H9 (cell line): ENCODE measurements around the gene MYO15A. TPM values are rescaled to one million over a fixed set of nuclear protein-coding genes. Genes with fewer than 3 reads are reported as not detected.

Source experiments
- DNase-seq: peaks from one replicate; pipeline ENCODE4 v3.0.0-alpha.2; 2017
- H2AFZ ChIP-seq: one replicate; pipeline ENCODE4 v1.6.1; 2013; ENCODE audit warnings: mild to moderate bottlenecking, low read length, control low read depth, moderate library complexity
- H2AK5ac ChIP-seq: 2 replicates; pipeline ENCODE4 v1.6.1; 2013; ENCODE audit warnings: low read length, control low read depth, mixed read lengths; ENCODE audit not compliant: insufficient read length
- H2BK120ac ChIP-seq: one replicate; pipeline ENCODE4 v1.6.1; 2013; ENCODE audit warnings: low read depth, mild to moderate bottlenecking, low read length, control low read depth, inconsistent platforms; ENCODE audit not compliant: poor library complexity, severe bottlenecking
- H2BK12ac ChIP-seq: 2 replicates; pipeline ENCODE4 v1.6.1; 2013; ENCODE audit warnings: low read length, control low read depth, mixed read lengths, low read depth; ENCODE audit not compliant: insufficient read length
- H2BK15ac ChIP-seq: 2 replicates; pipeline ENCODE4 v1.6.1; 2013; ENCODE audit warnings: low read depth, low read length, control low read depth
- H2BK20ac ChIP-seq: one replicate; pipeline ENCODE4 v1.6.1; 2013; ENCODE audit warnings: low read depth, mild to moderate bottlenecking, low read length, control low read depth, inconsistent platforms; ENCODE audit not compliant: poor library complexity, severe bottlenecking
- H2BK5ac ChIP-seq: 2 replicates; pipeline ENCODE4 v1.6.1; 2013; ENCODE audit warnings: low read length, control low read depth, mixed read lengths; ENCODE audit not compliant: insufficient read length
- H3K14ac ChIP-seq: 2 replicates; pipeline ENCODE4 v1.6.1; 2013; ENCODE audit warnings: low read length, control low read depth; ENCODE audit not compliant: insufficient read depth
- H3K18ac ChIP-seq: 2 replicates; pipeline ENCODE4 v1.6.1; 2013; ENCODE audit warnings: low read depth, mild to moderate bottlenecking, mixed read lengths, low read length, control low read depth; ENCODE audit not compliant: insufficient read length
- H3K23ac ChIP-seq: 2 replicates; pipeline ENCODE4 v1.6.1; 2013; ENCODE audit warnings: low read length, control low read depth, mixed read lengths, low read depth; ENCODE audit not compliant: insufficient read length
- H3K23me2 ChIP-seq: 2 replicates; pipeline ENCODE4 v1.6.1; 2013; ENCODE audit warnings: low read depth, mild to moderate bottlenecking, mixed read lengths, low read length, control low read depth; ENCODE audit not compliant: insufficient read length, poor library complexity, severe bottlenecking
- H3K27ac ChIP-seq: 2 replicates; pipeline ENCODE4 v1.5.1; 2013; ENCODE audit warnings: low read length, control low read depth, mixed read lengths, low read depth; ENCODE audit not compliant: insufficient read length
- H3K27me3 ChIP-seq: 2 replicates; pipeline ENCODE4 v1.6.1; 2013; ENCODE audit warnings: low read length, control low read depth, inconsistent platforms; ENCODE audit not compliant: insufficient read depth
- H3K4ac ChIP-seq: 2 replicates; pipeline ENCODE4 v1.6.1; 2013; ENCODE audit warnings: low read depth, mild to moderate bottlenecking, control low read depth, inconsistent platforms, low read length, moderate library complexity
- H3K4me1 ChIP-seq: 2 replicates; pipeline ENCODE4 v1.6.1; 2013; ENCODE audit warnings: low read length, control low read depth, inconsistent platforms; ENCODE audit not compliant: insufficient read depth
- H3K4me2 ChIP-seq: 2 replicates; pipeline ENCODE4 v1.6.1; 2013; ENCODE audit warnings: low read length, control low read depth, mixed read lengths; ENCODE audit not compliant: insufficient read length, insufficient read depth
- H3K56ac ChIP-seq: 2 replicates; pipeline ENCODE4 v1.6.1; 2013; ENCODE audit warnings: low read depth, mild to moderate bottlenecking, mixed read lengths, low read length, control low read depth; ENCODE audit not compliant: insufficient read length
- H3K79me1 ChIP-seq: 2 replicates; pipeline ENCODE4 v1.6.1; 2013; ENCODE audit warnings: low read depth, mild to moderate bottlenecking, moderate library complexity, low read length, control low read depth, inconsistent platforms; ENCODE audit not compliant: insufficient read depth, poor library complexity, severe bottlenecking
- H3K79me2 ChIP-seq: 2 replicates; pipeline ENCODE4 v1.6.1; 2013; ENCODE audit warnings: low read length, control low read depth, inconsistent platforms; ENCODE audit not compliant: insufficient read depth
- H3K9ac ChIP-seq: 2 replicates; pipeline ENCODE4 v1.6.1; 2013; ENCODE audit warnings: low read length, control low read depth, mixed read lengths; ENCODE audit not compliant: insufficient read length; ENCODE audit errors: extremely low read depth
- H3K9me3 ChIP-seq: one replicate; pipeline ENCODE4 v1.6.1; 2013; ENCODE audit warnings: low read depth, low read length, inconsistent platforms; ENCODE audit not compliant: control insufficient read depth
- H3T11ph ChIP-seq: one replicate; pipeline ENCODE4 v1.6.1; 2013; ENCODE audit warnings: mild to moderate bottlenecking, low read length, control low read depth, inconsistent platforms
- H4K20me1 ChIP-seq: one replicate; pipeline ENCODE4 v1.6.1; 2013; ENCODE audit not compliant: control insufficient read depth, insufficient read length, insufficient read depth
- H4K5ac ChIP-seq: 2 replicates; pipeline ENCODE4 v1.6.1; 2013; ENCODE audit warnings: low read depth, mild to moderate bottlenecking, mixed read lengths, low read length, control low read depth; ENCODE audit not compliant: insufficient read length
- H4K8ac ChIP-seq: replicated peaks from 2 replicates; pipeline ENCODE4 v1.6.1; 2013; ENCODE audit warnings: low read length, control low read depth, mixed read lengths, low read depth; ENCODE audit not compliant: insufficient read length
- H4K91ac ChIP-seq: 2 replicates; pipeline ENCODE4 v1.6.1; 2013; ENCODE audit warnings: low read depth, mild to moderate bottlenecking, moderate library complexity, mixed read lengths, low read length, control low read depth; ENCODE audit not compliant: insufficient read length
- H3K27ac Mint-ChIP-seq, 3 experiments: 2 replicates in 2 of 3; 3 replicates in 1 of 3; pipeline ENCODE4 v1.8.0; 2020 to 2021; ENCODE audit warnings: mixed read lengths in 3 of 3, mild to moderate bottlenecking in 1 of 3, moderate library complexity in 1 of 3
- H3K27me3 Mint-ChIP-seq: 2 replicates; pipeline ENCODE4 v1.8.0; 2021; ENCODE audit warnings: low read depth, mild to moderate bottlenecking, moderate library complexity, mixed read lengths
- H3K36me3 Mint-ChIP-seq, 3 experiments: 2 replicates in 2 of 3; 3 replicates in 1 of 3; pipeline ENCODE4 v1.8.0; 2020 to 2021; ENCODE audit warnings: low read depth in 3 of 3, mixed read lengths in 3 of 3; ENCODE audit not compliant: insufficient read depth in 1 of 3
- H3K4me1 Mint-ChIP-seq, 2 experiments: 2 replicates each; pipeline ENCODE4 v1.8.0; 2020; ENCODE audit warnings: mixed read lengths in 2 of 2
- H3K4me3 Mint-ChIP-seq, 2 experiments: 2 replicates in 1 of 2; 3 replicates in 1 of 2; pipeline ENCODE4 v1.8.0; 2020 to 2021; ENCODE audit warnings: mild to moderate bottlenecking in 2 of 2, mixed read lengths in 2 of 2, moderate library complexity in 1 of 2
- H3K9me3 Mint-ChIP-seq, 2 experiments: 2 replicates in 1 of 2; 3 replicates in 1 of 2; pipeline ENCODE4 v1.8.0; 2020; ENCODE audit warnings: mild to moderate bottlenecking in 2 of 2, mixed read lengths in 2 of 2, moderate library complexity in 1 of 2
- CTCF ChIP-seq: fragments of 200-600 bp; sonication (generic); conservative IDR thresholded peaks from 3 replicates; pipeline ENCODE4 v1.8.0; 2021; ENCODE audit warnings: antibody characterized with exemption, mild to moderate bottlenecking
- whole genome bisulfite sequencing: extraction: QIAGEN DNeasy Blood & Tissue Kit; methylation state at CpG from one replicate; pipeline ENCODE4 v1.1.7; 2013; ENCODE audit warnings: missing lambda C conversion rate, low lambda C conversion rate, mixed read lengths; ENCODE audit not compliant: insufficient read length; ENCODE audit errors: extremely low coverage; 5-methylcytosine and 5-hydroxymethylcytosine counted together
- total RNA-seq: library from RNA; stranded (reverse); gene quantifications from 2 replicates; pipeline ENCODE4 v1.2.1, GENCODE V29; 2021

Gene MYO15A
- total RNA-seq, 1 experiment from 2014 or later: 2.5 TPM

GRCh38 chr17:18101828-18102227, 6.7 kb upstream of the MYO15A start:
- H3K56ac ChIP-seq: no peak overlapping the region
- no peak overlapping the region for H3K27ac Mint-ChIP-seq
- no peak overlapping the region for H2BK120ac ChIP-seq
- no peak overlapping the region for H2AK5ac ChIP-seq
- no peaks in the 10 kb centered on the region for H3K79me2 ChIP-seq
- H3K23ac ChIP-seq: no peak overlapping the region
- no peaks in the 10 kb centered on the region for H3K9me3 Mint-ChIP-seq
- H3K9me3 ChIP-seq: no peaks in the 10 kb centered on the region
- no peak overlapping the region for H3K4me2 ChIP-seq
- no peak for TF ChIP-seq CTCF
- H2BK5ac ChIP-seq: no peak overlapping the region
- no peaks in the 10 kb centered on the region for H3K27me3 Mint-ChIP-seq
- H2BK20ac ChIP-seq: no peak overlapping the region
- no peak overlapping the region for H4K91ac ChIP-seq
- H3K14ac ChIP-seq: no peak overlapping the region; the same call in 1 of the 2 replicates
- no peak overlapping the region for H2BK12ac ChIP-seq
- H3K18ac ChIP-seq: no peak overlapping the region
- H3K27ac ChIP-seq: no peak overlapping the region
- peaks cover 3 to 57% (median 20%) of the 10 kb centered on the region in 3 experiments for H3K36me3 Mint-ChIP-seq
- H3K79me1 ChIP-seq: no peaks in the 10 kb centered on the region
- H4K20me1 ChIP-seq: no peaks in the 10 kb centered on the region
- no peak for DNase-seq
- no peaks in the 10 kb centered on the region for H3K4me1 ChIP-seq
- no peak overlapping the region for H4K5ac ChIP-seq
- no peak overlapping the region for H2BK15ac ChIP-seq
- H3K4me1 Mint-ChIP-seq: no peaks in the 10 kb centered on the region
- no peak overlapping the region for H3K4me3 Mint-ChIP-seq
- no peak overlapping the region for H3K9ac ChIP-seq
- H4K8ac ChIP-seq: no peak overlapping the region
- H3K23me2 ChIP-seq: no peaks in the 10 kb centered on the region
- no peak overlapping the region for H2AFZ ChIP-seq
- no peak overlapping the region for H3T11ph ChIP-seq
- no CpG with 5 or more reads among the region's 9 CpGs for WGBS
- H3K4ac ChIP-seq: no peak overlapping the region
- no peaks in the 10 kb centered on the region for H3K27me3 ChIP-seq
